Neural progenitor cell (in vitro differentiated cells): ENCODE data around the gene LAMTOR1. TPM values are rescaled to one million over a fixed set of nuclear protein-coding genes. Genes with fewer than 3 reads are reported as not detected.

Experiments
- DNase-seq: peaks from one replicate; pipeline ENCODE4 v3.0.0-alpha.2; 2016; ENCODE audit warnings: low spot score
- H2AFZ ChIP-seq: fragments of 200-600 bp; sonication (generic); replicated peaks from 2 replicates; pipeline ENCODE4 v1.6.1; 2016; ENCODE audit warnings: antibody characterized with exemption
- H3F3A ChIP-seq: fragments of 200-600 bp; sonication (generic); 2 replicates; pipeline ENCODE4 v1.6.1; 2016; ENCODE audit warnings: antibody characterized with exemption, low read depth
- H3K27ac ChIP-seq: fragments of 200-600 bp; sonication (generic); 2 replicates; pipeline ENCODE4 v1.5.1; 2016; ENCODE audit warnings: mild to moderate bottlenecking
- H3K27me3 ChIP-seq: fragments of 200-600 bp; sonication (generic); 2 replicates; pipeline ENCODE4 v1.6.1; 2016; ENCODE audit warnings: mild to moderate bottlenecking, moderate library complexity
- H3K36me3 ChIP-seq: fragments of 200-600 bp; sonication (generic); 2 replicates; pipeline ENCODE4 v1.5.1; 2016
- H3K4me1 ChIP-seq: fragments of 200-600 bp; sonication (generic); 2 replicates; pipeline ENCODE4 v1.6.1; 2016; ENCODE audit warnings: mixed run types
- H3K4me2 ChIP-seq: fragments of 200-600 bp; sonication (generic); 2 replicates; pipeline ENCODE4 v1.6.1; 2016
- H3K4me3 ChIP-seq: fragments of 200-600 bp; sonication (generic); 2 replicates; pipeline ENCODE4 v1.5.1; 2016
- H3K79me2 ChIP-seq: fragments of 200-600 bp; sonication (generic); 2 replicates; pipeline ENCODE4 v1.6.1; 2016; ENCODE audit warnings: low read depth
- H3K9ac ChIP-seq: fragments of 200-600 bp; sonication (generic); 2 replicates; pipeline ENCODE4 v1.6.1; 2016
- H3K9me3 ChIP-seq: fragments of 200-600 bp; sonication (generic); 2 replicates; pipeline ENCODE4 v1.5.1; 2016; ENCODE audit warnings: low read depth
- H4K20me1 ChIP-seq: fragments of 200-600 bp; sonication (generic); 2 replicates; pipeline ENCODE4 v1.6.1; 2016; ENCODE audit warnings: low read depth
- H3K27ac Mint-ChIP-seq: 3 replicates; pipeline ENCODE4 v1.8.0; 2021; ENCODE audit warnings: mixed read lengths
- H3K27me3 Mint-ChIP-seq: 2 replicates; pipeline ENCODE4 v1.8.0; 2022; ENCODE audit warnings: low read depth, mild to moderate bottlenecking, inconsistent platforms, moderate library complexity, mixed read lengths; ENCODE audit not compliant: insufficient read depth
- H3K36me3 Mint-ChIP-seq: 3 replicates; pipeline ENCODE4 v1.8.0; 2021; ENCODE audit warnings: mixed read lengths
- H3K4me1 Mint-ChIP-seq: 3 replicates; pipeline ENCODE4 v1.8.0; 2021; ENCODE audit warnings: mixed read lengths
- H3K4me3 Mint-ChIP-seq: 3 replicates; pipeline ENCODE4 v1.8.0; 2021; ENCODE audit warnings: mild to moderate bottlenecking, moderate library complexity, mixed read lengths
- H3K9me3 Mint-ChIP-seq: 3 replicates; pipeline ENCODE4 v1.8.0; 2020; ENCODE audit warnings: mixed read lengths
- EZH2 ChIP-seq: fragments of 200-600 bp; sonication (generic); IDR thresholded peaks from 2 replicates; pipeline ENCODE4 v1.6.1; 2017; ENCODE audit warnings: antibody characterized with exemption, mild to moderate bottlenecking, moderate library complexity
- EZH2phosphoT487 ChIP-seq: fragments of 200-600 bp; sonication (generic); IDR thresholded peaks from 2 replicates; pipeline ENCODE4 v1.6.1; 2017; ENCODE audit warnings: antibody characterized with exemption
- total RNA-seq: library from RNA; depleted of rRNA; stranded (reverse); fragments of >200 nt; gene quantifications from 2 replicates; pipeline ENCODE4 v1.2.3, GENCODE V29; 2015; ENCODE audit warnings: low replicate concordance
- TF ChIP-seq, protein P1 (sequence below): fragments of 200-600 bp; sonication (generic); IDR thresholded peaks from 2 replicates; pipeline ENCODE4 v1.5.1; 2017; ENCODE audit warnings: antibody characterized with exemption, mild to moderate bottlenecking

LAMTOR1 gene
- total RNA-seq: 41.6 and 73.2 TPM in 2 replicates

DNA sequence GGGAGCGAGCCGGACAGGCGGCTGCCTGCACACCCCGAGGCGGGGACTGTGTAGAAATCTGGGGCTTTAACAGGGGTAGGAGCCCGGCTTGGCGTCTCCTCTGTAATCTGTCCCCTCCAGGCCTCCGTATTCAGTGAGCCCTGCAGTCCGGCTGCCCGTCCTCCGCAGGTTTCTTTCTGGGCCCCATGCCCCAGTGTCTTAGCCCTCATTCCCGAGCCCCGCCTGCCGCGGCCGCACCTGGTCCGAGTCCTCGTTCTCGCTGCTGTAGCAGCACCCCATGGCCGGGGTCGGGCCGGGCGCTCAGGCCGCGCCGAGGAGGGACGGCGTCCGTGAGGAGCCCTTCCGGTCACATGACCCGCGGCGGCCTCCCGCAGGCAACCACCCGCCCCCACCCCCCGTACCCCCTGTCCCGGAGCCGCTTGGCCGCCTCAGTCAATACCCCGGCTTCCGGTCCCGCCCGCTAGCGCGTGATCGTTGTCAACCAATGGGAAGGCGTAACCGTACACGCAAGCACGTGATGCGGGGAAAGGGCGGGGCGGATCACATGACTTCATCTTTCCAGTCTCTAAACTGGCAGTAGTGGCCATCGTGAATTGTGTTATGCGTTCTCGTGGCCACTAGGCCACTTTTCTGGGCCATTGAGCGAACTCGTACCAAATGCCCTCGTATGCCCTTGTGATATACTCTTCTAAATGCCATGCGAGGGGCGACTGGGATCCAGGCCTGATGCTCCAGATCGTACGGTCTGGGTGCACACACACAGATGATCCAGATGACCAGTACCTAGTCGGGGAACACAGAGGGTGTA lies at the start of gene LAMTOR1:
Gene LAMTOR1 (minus strand): TSS at position 352 of the 808 bp plus-strand sequence. CDS start 73 bp downstream, at position 279.
- H3K27ac ChIP-seq: peak within 1 kb of the TSS; percentile 68
- Mint-ChIP-seq H3K27ac (peak within 1 kb of the TSS; percentile 78), H3K27me3 (peaks cover 14% of the 10 kb centered on the region), H3K36me3 (peaks cover 4% of the 10 kb centered on the region), H3K4me3 (peak within 1 kb of the TSS; percentile 95), H3K9me3 (no peaks in the 10 kb centered on the region), H3K4me1 (peaks cover 26% of the 10 kb centered on the region)
- peak within 1 kb of the TSS; percentile 19 for H2AFZ ChIP-seq
- peaks cover 13% of the 10 kb centered on the region for H4K20me1 ChIP-seq
- H3K27me3 ChIP-seq: no peaks in the 10 kb centered on the region
- H3K9me3 ChIP-seq: no peaks in the 10 kb centered on the region
- H3K9ac ChIP-seq: peak within 1 kb of the TSS; percentile 96
- peak within 1 kb of the TSS; percentile 88 for H3K4me2 ChIP-seq
- H3F3A ChIP-seq: peaks cover 9% of the 10 kb centered on the region
- DNase-seq: peak; percentile 99
- H3K79me2 ChIP-seq: peaks cover 39% of the 10 kb centered on the region
- no peak for TF ChIP-seq EZH2
- TF ChIP-seq, protein P1, sequence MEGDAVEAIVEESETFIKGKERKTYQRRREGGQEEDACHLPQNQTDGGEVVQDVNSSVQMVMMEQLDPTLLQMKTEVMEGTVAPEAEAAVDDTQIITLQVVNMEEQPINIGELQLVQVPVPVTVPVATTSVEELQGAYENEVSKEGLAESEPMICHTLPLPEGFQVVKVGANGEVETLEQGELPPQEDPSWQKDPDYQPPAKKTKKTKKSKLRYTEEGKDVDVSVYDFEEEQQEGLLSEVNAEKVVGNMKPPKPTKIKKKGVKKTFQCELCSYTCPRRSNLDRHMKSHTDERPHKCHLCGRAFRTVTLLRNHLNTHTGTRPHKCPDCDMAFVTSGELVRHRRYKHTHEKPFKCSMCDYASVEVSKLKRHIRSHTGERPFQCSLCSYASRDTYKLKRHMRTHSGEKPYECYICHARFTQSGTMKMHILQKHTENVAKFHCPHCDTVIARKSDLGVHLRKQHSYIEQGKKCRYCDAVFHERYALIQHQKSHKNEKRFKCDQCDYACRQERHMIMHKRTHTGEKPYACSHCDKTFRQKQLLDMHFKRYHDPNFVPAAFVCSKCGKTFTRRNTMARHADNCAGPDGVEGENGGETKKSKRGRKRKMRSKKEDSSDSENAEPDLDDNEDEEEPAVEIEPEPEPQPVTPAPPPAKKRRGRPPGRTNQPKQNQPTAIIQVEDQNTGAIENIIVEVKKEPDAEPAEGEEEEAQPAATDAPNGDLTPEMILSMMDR: peak; percentile 46
- no peaks in the 10 kb centered on the region for H3K36me3 ChIP-seq
- peaks cover 9% of the 10 kb centered on the region for H3K4me1 ChIP-seq
- peak within 1 kb of the TSS; percentile 91 for H3K4me3 ChIP-seq

DNA sequence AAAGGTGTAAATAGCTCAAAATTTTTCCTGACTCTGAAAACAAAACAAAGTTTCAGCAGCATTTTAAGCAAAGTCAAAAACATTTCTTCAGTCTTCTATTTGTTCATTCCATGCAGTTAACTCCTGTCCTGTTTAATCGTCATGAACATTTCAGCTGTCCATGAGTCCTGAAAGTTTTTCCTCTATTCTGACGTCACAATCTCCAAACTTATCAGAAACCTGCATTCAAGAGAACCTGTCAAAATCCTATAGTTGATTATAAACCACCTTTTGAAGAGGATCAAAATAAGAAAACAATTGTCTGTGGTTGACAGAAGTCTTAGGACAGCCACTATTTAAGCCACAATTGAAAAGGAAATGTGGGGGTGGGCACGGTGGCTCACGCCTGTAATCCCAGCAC lies 47.8 kb upstream of the LAMTOR1 start:
- Histone ChIP-seq H2AFZ (no peak overlapping the region), H3K9ac (no peak overlapping the region), H3K27ac (no peak overlapping the region), H3F3A (no peaks in the 10 kb centered on the region), H3K4me3 (no peak overlapping the region), H3K27me3 (no peaks in the 10 kb centered on the region), H3K79me2 (no peaks in the 10 kb centered on the region), H3K4me2 (no peak overlapping the region), H3K36me3 (no peaks in the 10 kb centered on the region), H3K9me3 (no peaks in the 10 kb centered on the region), H4K20me1 (no peaks in the 10 kb centered on the region), H3K4me1 (no peaks in the 10 kb centered on the region)
- Mint-ChIP-seq H3K9me3 (no peaks in the 10 kb centered on the region), H3K4me3 (no peak overlapping the region), H3K27me3 (no peaks in the 10 kb centered on the region), H3K27ac (no peak overlapping the region), H3K4me1 (no peaks in the 10 kb centered on the region), H3K36me3 (no peaks in the 10 kb centered on the region)
- TF ChIP-seq, protein P1: no peak
- TF ChIP-seq EZH2: no peak
- no peak for TF ChIP-seq EZH2phosphoT487
- no peak for DNase-seq

DNA sequence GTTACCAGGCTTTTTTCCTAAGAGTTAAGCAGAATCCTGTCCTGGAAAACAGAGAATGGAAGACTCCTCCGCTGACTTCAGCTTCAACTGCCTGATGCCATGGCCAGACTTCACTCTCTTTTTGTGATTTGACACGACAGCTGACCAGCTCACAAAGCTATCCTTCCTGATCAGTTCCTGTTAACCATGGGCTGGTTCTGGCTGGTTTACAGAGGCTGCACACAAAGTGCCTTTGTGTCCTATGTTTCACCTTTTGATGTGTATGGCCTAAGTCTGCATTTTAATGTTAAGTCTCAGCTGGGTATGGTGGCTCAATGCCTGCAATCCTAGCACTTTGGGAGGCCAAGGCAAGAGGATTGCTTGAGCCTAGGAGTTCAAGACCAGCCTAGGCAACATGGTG lies 43.5 kb upstream of the LAMTOR1 start:
- Histone ChIP-seq H3K36me3 (no peaks in the 10 kb centered on the region), H3K4me1 (no peaks in the 10 kb centered on the region), H3K9me3 (no peaks in the 10 kb centered on the region), H3K79me2 (no peaks in the 10 kb centered on the region), H2AFZ (no peak overlapping the region), H3K4me3 (no peak overlapping the region), H4K20me1 (no peaks in the 10 kb centered on the region), H3K4me2 (no peak overlapping the region), H3K27me3 (no peaks in the 10 kb centered on the region), H3K9ac (no peak overlapping the region), H3F3A (no peaks in the 10 kb centered on the region), H3K27ac (no peak overlapping the region)
- DNase-seq: no peak
- Mint-ChIP-seq H3K4me1 (no peaks in the 10 kb centered on the region), H3K36me3 (no peaks in the 10 kb centered on the region), H3K27ac (no peak overlapping the region), H3K9me3 (no peaks in the 10 kb centered on the region), H3K4me3 (no peak overlapping the region), H3K27me3 (peaks cover 5% of the 10 kb centered on the region)
- TF ChIP-seq, protein P1: no peak
- TF ChIP-seq EZH2phosphoT487: no peak
- no peak for TF ChIP-seq EZH2
